HG03432 (cell line): Measurements from ENCODE around the gene SPTSSB.

Source experiments
- ATAC-seq: cut with Tn5 transposase; IDR thresholded peaks from one replicate; pipeline ENCODE4 v1.9.1; 2021; ENCODE audit warnings: mild to moderate bottlenecking, moderate library complexity; ENCODE audit not compliant: unreplicated experiment

Gene SPTSSB

GRCh38 chr3:161342629-161343028 lies 28.7 kb downstream of the SPTSSB start:
- ATAC-seq = no peak

- no peak for ATAC-seq
Observed at GRCh38 chr3:161339517-161340500, 31.5 kb downstream of the SPTSSB start.

- ATAC-seq = peak; percentile 65
Observed at GRCh38 chr3:161337311-161337710, 34.0 kb downstream of the SPTSSB start.

GRCh38 chr3:161336661-161337060 lies 34.7 kb downstream of the SPTSSB start:
- ATAC-seq = no peak

- ATAC-seq = no peak
Observed at GRCh38 chr3:161333696-161334095, 37.6 kb downstream of the SPTSSB start.

GRCh38 chr3:161332792-161333191 lies 38.5 kb downstream of the SPTSSB start:
- ATAC-seq = no peak

- no peak for ATAC-seq
Observed at GRCh38 chr3:161325059-161325458, 46.3 kb downstream of the SPTSSB start.

- no peak for ATAC-seq
Observed at GRCh38 chr3:161323926-161324621, 47.2 kb downstream of the SPTSSB start.

GRCh38 chr3:161322781-161323568 lies 48.3 kb downstream of the SPTSSB start:
- no peak for ATAC-seq

GRCh38 chr3:161320837-161321236 lies 50.5 kb downstream of the SPTSSB start:
- no peak for ATAC-seq

GRCh38 chr3:161319867-161320266 lies 51.5 kb downstream of the SPTSSB start:
- ATAC-seq = no peak

- no peak for ATAC-seq
Observed at GRCh38 chr3:161317077-161317476, 54.2 kb downstream of the SPTSSB start.

- ATAC-seq = no peak
Observed at GRCh38 chr3:161316006-161316689, 55.2 kb downstream of the SPTSSB start.

- peak; percentile 62 for ATAC-seq
Observed at GRCh38 chr3:161314836-161315395, 56.4 kb downstream of the SPTSSB start.

GRCh38 chr3:161310649-161311423 lies 60.5 kb downstream of the SPTSSB start:
- peak; percentile 89 for ATAC-seq

- peak; percentile 52 for ATAC-seq
Observed at GRCh38 chr3:161305095-161305991, 66.0 kb downstream of the SPTSSB start.

- no peak for ATAC-seq
Observed at GRCh38 chr3:161296814-161297213, 74.5 kb downstream of the SPTSSB start.

GRCh38 chr3:161295325-161295724 lies 76.0 kb downstream of the SPTSSB start:
- ATAC-seq = no peak
